Keratinocyte (primary cell): Measurements from ENCODE around the gene FARP2.

Experiments
- CTCF ChIP-seq, 3 experiments: IDR thresholded peaks in 1 of 3; conservative IDR thresholded peaks in 1 of 3; optimal IDR thresholded peaks in 1 of 3; 2 replicates in 2 of 3; 3 replicates in 1 of 3; pipeline versions ENCODE3 to v1.5.1; 2011; ENCODE audit warnings: low read length in 3 of 3, mild to moderate bottlenecking in 3 of 3, moderate library complexity in 2 of 3, control low read depth in 1 of 3, inconsistent platforms in 1 of 3; ENCODE audit not compliant: insufficient read depth in 2 of 3; ENCODE audit errors: extremely low read depth in 1 of 3
- EZH2 ChIP-seq: IDR thresholded peaks from one replicate; pipeline ENCODE4 v1.6.1; 2012; ENCODE audit warnings: inconsistent platforms, mild to moderate bottlenecking, low read length, moderate library complexity

- TF ChIP-seq CTCF (optimal IDR thresholded peaks at IDR 0.05 in 1 of 3, IDR thresholded peaks at IDR 0.05 in 1 of 3, conservative IDR thresholded peaks at IDR 0.05 in 1 of 3; ENCODE audit: extremely low read depth in 1 of 3, insufficient read depth in 2 of 3, low read length in 3 of 3) (no peak), EZH2 (no peak)
These were observed 15.4 kb upstream of the FARP2 start for GRCh38 chr2:241340631-241341163.
